HL-60/S4 treated with retinoic acid at 250 ng/mL for 4 days and 3 days (cell line): ENCODE results near the gene RORC.

Experiments used
- in situ Hi-C: fragments of 300-500 bp; cut with MboI; formaldehyde crosslinking; loops from 2 replicates; pipeline ENCODE4 v1.7.0; 2022; ENCODE audit warnings: low sequenced_read_pairs

RORC gene

GRCh38 chr1:151849126-151849525, 17.5 kb upstream of the RORC start:
- in situ Hi-C loops: no loop called here

GRCh38 chr1:151847867-151848596, 16.4 kb upstream of the RORC start:
- in situ Hi-C loops: no loop called here

GRCh38 chr1:151846686-151847237, 15.2 kb upstream of the RORC start:
- in situ Hi-C loops: no loop called here

GRCh38 chr1:151846062-151846568, 14.5 kb upstream of the RORC start:
- in situ Hi-C loops: no loop called here

GRCh38 chr1:151843398-151843797, 11.8 kb upstream of the RORC start:
- in situ Hi-C loops: no loop called here

- in situ Hi-C loops: no loop called here
Observed at GRCh38 chr1:151841141-151841540, 9.5 kb upstream of the RORC start.

- in situ Hi-C loops: no loop called here
Observed at GRCh38 chr1:151840421-151840820, 8.8 kb upstream of the RORC start.

GRCh38 chr1:151839457-151840403, 8.1 kb upstream of the RORC start, which contains the start of gene C2CD4D:
C2CD4D (minus strand) TSS chr1:151839820; CDS start chr1:151838989, 831 bp downstream.
- in situ Hi-C loops: no loop called here

- in situ Hi-C loops: no loop called here
Observed at GRCh38 chr1:151839082-151839412, 7.4 kb upstream of the RORC start.

- in situ Hi-C loops: no loop called here
Observed at GRCh38 chr1:151838222-151839081, 6.8 kb upstream of the RORC start.

- in situ Hi-C loops: no loop called here
Observed at GRCh38 chr1:151837884-151838221, 6.3 kb upstream of the RORC start.

GRCh38 chr1:151837197-151837596, 5.6 kb upstream of the RORC start:
- in situ Hi-C loops: no loop called here

GRCh38 chr1:151835596-151835995, 4.0 kb upstream of the RORC start:
- in situ Hi-C loops: no loop called here

GRCh38 chr1:151834239-151834638, 2.6 kb upstream of the RORC start:
- in situ Hi-C loops: no loop called here

- in situ Hi-C loops: no loop called here
Observed at GRCh38 chr1:151833172-151833900, 1.7 kb upstream of the RORC start.

- in situ Hi-C loops: no loop called here
Observed at GRCh38 chr1:151832318-151832980, 847 bp upstream of the RORC start.

GRCh38 chr1:151831256-151831591, 378 bp downstream of the RORC start:
- in situ Hi-C loops: no loop called here

GRCh38 chr1:151830055-151830454, 1.5 kb downstream of the RORC start:
- in situ Hi-C loops: no loop called here

GRCh38 chr1:151829352-151830046, 2.1 kb downstream of the RORC start:
- in situ Hi-C loops: no loop called here
